AG04450 (cell line): ENCODE results near the gene ZBTB25. TPM values are rescaled to one million over a fixed set of nuclear protein-coding genes. Genes with fewer than 3 reads are reported as not detected.

Experiments used
- polyA plus RNA-seq: library from polyadenylated mRNA; depleted of rRNA; stranded (reverse); fragments of >200 nt; gene quantifications from 2 replicates; pipeline ENCODE4 v1.2.3, GENCODE V29; 2011; rRNA removed
- small RNA-seq: library from RNA; depleted of rRNA; stranded (forward); fragments of <200 nt; gene quantifications from one replicate; pipeline ENCODE3, GENCODE V24; 2012; ENCODE audit warnings: low read depth; ENCODE audit not compliant: insufficient read length

Gene ZBTB25
- polyA plus RNA-seq, 1 experiment = 7.3 TPM

Small RNAs within 50 kb of the gene (small RNA-seq; reads per million reads assigned to genes)
- not detected for gene AL049869.4

Other genes starting within 250 kb of the ZBTB25 start
- 0.04 and 0.06 TPM in 2 replicates for gene ESR2, start 209.5 kb downstream of the ZBTB25 start, polyA plus RNA-seq
- 30.7 and 31.6 TPM in 2 replicates for gene MTHFD1, start 115.5 kb downstream of the ZBTB25 start, polyA plus RNA-seq
- 0.58 and 0.77 TPM in 2 replicates for gene AKAP5, start 38.3 kb downstream of the ZBTB25 start, polyA plus RNA-seq
- gene ZBTB1, start 932 bp upstream of the ZBTB25 start, polyA plus RNA-seq = 30.2 and 42.1 TPM in 2 replicates
- gene HSPA2, start 36.9 kb upstream of the ZBTB25 start, polyA plus RNA-seq = 18.2 and 21.4 TPM in 2 replicates
- 0.31 and 0.38 TPM in 2 replicates for gene PPP1R36, start 46.1 kb upstream of the ZBTB25 start, polyA plus RNA-seq
- 6.4 and 6.6 TPM in 2 replicates for gene PLEKHG3, start 200.6 kb upstream of the ZBTB25 start, polyA plus RNA-seq